Measurements from ENCODE around the gene FAM163B.

FAM163B gene

DNA sequence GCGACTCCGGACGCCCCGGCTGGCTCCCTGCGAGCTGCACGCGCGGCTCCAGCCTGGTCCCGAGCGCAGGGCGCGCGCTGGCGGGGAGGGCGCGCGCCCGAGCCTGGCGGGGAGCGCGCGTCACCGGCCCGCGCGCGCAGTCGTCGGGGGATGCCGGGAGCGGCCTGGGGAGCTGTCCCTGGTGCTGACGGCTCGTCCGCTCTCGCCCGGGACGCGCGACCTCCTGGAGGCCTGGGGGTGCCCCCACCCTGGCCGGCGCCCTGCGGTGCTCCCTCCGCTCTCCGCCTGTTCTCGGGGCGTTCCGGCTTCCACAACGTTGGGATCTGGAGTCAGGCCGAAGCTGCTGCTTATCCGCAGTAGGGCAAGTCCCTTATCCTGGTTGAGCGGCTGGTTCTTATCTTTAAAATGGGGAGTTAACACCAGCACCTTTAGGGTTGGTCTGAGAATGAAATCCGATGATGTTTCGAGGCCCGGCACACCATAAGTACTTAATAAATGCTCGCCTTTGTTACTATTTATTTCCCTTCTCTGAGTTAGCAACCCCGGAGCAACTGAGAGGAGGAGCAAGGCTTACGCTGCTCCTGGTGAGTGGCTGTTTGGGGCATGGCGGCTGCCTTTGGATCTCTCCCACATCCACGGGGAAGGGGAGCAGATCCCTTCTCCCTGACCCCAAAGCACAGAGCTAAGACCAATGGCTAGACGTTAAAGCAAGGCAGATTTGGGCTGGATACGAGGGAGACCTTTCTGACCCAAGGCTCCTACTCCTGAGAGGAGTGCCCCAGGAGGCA lies at the start of gene FAM163B:
Gene FAM163B, minus strand, starts transcription at position 79 of the 788 bp plus-strand sequence. CDS start 29,166 bp downstream, outside the sequence.
- no peak for DNase-seq (ENCODE audit: low read depth)
- TF ChIP-seq, protein P1, sequence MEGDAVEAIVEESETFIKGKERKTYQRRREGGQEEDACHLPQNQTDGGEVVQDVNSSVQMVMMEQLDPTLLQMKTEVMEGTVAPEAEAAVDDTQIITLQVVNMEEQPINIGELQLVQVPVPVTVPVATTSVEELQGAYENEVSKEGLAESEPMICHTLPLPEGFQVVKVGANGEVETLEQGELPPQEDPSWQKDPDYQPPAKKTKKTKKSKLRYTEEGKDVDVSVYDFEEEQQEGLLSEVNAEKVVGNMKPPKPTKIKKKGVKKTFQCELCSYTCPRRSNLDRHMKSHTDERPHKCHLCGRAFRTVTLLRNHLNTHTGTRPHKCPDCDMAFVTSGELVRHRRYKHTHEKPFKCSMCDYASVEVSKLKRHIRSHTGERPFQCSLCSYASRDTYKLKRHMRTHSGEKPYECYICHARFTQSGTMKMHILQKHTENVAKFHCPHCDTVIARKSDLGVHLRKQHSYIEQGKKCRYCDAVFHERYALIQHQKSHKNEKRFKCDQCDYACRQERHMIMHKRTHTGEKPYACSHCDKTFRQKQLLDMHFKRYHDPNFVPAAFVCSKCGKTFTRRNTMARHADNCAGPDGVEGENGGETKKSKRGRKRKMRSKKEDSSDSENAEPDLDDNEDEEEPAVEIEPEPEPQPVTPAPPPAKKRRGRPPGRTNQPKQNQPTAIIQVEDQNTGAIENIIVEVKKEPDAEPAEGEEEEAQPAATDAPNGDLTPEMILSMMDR (IDR thresholded peaks at IDR 0.05; ENCODE audit: control insufficient read depth, insufficient read depth, low read depth, low read length, missing control alignments) = no peak
- H3K4me3 ChIP-seq (ENCODE audit: control insufficient read depth, low read depth, low read length) = no peak within 1 kb of the TSS

DNA sequence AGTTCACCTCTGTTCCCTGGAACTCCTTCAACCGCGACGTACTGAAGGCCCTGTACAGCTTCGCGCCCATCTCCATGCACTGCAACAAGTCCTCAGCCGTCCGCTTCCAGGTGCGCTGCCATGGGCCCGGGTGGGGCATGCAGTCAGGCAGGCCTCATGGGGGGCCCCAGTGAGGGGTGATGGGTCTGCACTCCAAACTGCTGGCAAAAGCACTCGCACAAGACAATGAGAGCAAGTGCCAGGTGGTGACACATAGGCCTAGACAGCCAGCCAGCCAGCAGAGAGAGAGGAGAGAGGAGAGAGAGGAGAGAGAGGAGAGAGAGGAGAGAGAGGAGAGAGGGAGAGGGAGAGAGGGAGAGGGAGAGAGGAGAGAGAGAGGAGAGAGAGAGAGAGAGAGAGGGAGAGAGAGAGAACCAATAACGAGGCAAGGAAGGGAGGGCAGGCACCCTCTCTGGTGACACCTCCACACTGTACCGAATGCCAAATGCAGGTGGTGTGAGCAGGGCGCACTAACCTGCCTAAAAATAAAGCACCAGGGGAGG lies 48.0 kb upstream of the FAM163B start:
- H3K4me3 ChIP-seq (ENCODE audit: control insufficient read depth, low read depth, low read length) = no peak overlapping the region
- no peak for DNase-seq (ENCODE audit: low read depth)
- TF ChIP-seq, protein P1 (IDR thresholded peaks at IDR 0.05; ENCODE audit: control insufficient read depth, insufficient read depth, low read depth, low read length, missing control alignments) = no peak

DNA sequence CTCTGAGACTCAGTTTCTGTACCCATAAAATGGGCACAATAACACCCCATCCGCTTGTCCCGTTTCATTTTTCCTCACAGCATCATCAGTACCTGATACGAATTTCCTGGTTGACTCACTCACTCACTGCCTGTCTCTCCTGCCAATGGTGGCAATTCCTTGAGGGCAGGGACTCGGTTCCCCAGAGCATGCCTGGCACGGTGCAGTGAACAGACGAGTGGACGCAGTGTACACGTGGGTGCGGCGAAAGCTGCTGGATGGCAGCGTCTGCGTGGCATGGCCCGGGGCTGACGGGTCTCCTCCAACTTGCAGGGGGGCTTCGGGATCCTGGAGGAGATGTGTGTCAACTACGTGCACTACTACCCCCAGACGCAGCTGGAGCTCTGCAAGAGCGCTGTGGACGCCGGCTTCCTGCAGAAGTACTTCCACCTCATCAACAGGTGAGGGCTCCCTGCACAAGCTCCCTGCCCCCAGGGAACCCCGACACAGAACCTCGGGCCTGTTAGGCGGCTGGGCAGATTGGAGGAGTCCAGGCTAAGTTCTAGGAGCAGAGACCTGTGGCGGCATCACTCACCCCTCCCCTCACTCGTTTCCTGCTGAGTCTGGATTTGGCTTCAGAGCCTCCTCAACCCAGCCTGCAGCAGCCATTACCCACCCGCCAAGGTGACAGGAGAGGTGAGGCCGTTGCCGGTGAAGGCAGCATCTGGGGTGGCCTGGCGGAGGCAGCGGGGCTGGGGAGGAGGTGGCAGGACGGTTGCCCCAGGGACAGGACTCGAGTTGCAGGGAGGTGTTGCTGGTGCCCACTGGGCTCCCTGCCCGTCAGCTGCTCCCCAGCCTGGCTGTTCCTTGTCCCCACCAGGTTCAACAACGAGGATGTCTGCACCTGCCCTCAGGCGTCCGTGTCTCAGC lies 47.3 kb upstream of the FAM163B start:
- TF ChIP-seq, protein P1 (IDR thresholded peaks at IDR 0.05; ENCODE audit: control insufficient read depth, insufficient read depth, low read depth, low read length, missing control alignments) = no peak
- no peak for DNase-seq (ENCODE audit: low read depth)
- no peak overlapping the region for H3K4me3 ChIP-seq (ENCODE audit: control insufficient read depth, low read depth, low read length)

DNA sequence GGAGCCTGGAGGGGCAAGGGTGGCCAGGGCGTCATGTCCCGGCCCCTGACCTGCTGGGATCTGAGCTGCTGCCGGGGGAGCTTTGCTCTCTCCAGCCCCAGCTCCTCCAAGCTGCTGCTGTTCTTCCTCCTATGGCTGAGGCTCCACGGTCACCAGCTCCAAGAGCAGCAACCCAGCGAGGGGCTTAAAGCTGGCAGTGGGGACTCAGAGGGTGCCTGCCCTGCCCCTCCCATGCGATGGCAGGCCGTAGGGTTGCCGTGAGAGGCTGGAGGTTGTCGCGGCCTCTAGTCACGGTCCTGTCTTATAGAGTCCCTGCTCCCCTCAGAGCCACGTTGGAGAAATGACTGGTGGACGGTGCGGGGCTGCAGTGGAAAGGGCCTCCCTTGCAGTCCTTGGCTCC lies 46.5 kb upstream of the FAM163B start:
- no peak overlapping the region for H3K4me3 ChIP-seq (ENCODE audit: control insufficient read depth, low read depth, low read length)
- DNase-seq (ENCODE audit: low read depth) = no peak
- TF ChIP-seq, protein P1 (IDR thresholded peaks at IDR 0.05; ENCODE audit: control insufficient read depth, insufficient read depth, low read depth, low read length, missing control alignments) = no peak

DNA sequence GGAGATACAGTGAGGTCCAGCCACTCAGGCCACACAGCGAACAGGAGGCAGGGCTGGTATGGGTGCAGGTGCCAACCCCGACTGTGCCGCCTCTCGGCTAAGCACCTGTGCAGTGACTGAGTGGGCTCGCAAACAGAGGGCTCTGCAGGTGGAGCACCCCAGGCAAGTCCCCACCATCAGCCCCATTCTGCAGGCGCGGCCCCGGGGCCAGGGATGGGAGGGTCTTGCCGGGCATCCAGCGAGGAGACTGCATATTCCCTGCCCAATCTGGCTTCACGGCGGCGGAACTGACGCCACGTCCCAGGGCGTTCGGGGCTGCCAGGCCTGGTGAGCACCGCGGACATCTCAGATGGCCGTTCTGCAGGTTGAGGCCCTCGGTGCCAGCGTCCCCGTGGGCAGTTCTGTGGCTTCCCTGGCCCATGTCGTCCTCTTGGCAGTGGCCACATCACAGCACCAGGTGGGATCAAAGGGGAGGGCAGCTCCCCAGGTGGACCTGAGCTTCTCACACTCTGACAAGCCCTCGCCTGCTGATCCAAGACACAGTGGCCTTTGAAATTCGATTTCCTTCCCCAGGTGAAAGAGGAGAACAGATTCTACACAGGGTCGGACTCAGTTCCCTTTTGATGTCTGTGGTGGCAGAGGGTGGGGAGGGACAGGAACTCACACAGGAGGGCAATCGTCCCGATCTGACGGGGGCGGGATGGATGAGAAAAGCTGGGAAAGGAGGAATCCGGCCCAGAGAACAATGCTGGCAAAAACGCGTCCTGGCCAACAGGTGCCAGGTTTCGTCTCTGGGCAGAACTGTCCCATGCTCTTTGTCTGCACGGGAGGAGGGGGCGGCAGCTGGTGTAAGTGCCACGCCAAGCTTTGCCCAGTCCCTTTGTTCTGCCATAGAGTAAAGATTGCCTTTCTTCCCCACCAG lies 45.8 kb upstream of the FAM163B start:
- H3K4me3 ChIP-seq (ENCODE audit: control insufficient read depth, low read depth, low read length) = no peak overlapping the region
- TF ChIP-seq, protein P1 (IDR thresholded peaks at IDR 0.05; ENCODE audit: control insufficient read depth, insufficient read depth, low read depth, low read length, missing control alignments) = no peak
- no peak for DNase-seq (ENCODE audit: low read depth)
